ENCODE measurements around the gene CDC5L. TPM values are rescaled to one million over a fixed set of nuclear protein-coding genes. Genes with fewer than 3 reads are reported as not detected.

Gene CDC5L
- total and polyA plus RNA-seq, 7 donors, result 10.9 to 33.3 (median 27.4) TPM

DNA sequence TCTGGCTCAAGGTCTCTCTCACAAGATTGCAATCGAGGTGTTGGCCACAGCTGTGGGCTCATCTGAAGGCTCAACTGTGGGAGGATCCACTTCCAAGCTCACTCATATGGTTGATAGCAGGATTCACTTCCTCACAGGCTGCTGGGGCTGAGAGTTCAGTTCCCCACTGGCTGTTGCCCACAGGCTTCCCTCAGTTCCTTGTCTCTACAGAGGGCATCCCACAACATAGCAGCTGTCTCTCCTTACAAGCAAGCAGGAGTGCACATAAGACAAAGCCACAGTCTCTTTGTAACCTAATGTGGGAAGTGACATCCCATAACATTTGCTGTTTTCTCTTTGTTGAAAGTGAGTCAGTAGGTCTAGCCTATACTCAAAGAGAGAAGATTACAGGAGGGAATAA lies 31.0 kb upstream of the CDC5L start:
- TF ChIP-seq, protein P1, sequence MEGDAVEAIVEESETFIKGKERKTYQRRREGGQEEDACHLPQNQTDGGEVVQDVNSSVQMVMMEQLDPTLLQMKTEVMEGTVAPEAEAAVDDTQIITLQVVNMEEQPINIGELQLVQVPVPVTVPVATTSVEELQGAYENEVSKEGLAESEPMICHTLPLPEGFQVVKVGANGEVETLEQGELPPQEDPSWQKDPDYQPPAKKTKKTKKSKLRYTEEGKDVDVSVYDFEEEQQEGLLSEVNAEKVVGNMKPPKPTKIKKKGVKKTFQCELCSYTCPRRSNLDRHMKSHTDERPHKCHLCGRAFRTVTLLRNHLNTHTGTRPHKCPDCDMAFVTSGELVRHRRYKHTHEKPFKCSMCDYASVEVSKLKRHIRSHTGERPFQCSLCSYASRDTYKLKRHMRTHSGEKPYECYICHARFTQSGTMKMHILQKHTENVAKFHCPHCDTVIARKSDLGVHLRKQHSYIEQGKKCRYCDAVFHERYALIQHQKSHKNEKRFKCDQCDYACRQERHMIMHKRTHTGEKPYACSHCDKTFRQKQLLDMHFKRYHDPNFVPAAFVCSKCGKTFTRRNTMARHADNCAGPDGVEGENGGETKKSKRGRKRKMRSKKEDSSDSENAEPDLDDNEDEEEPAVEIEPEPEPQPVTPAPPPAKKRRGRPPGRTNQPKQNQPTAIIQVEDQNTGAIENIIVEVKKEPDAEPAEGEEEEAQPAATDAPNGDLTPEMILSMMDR (IDR thresholded peaks at IDR 0.05), result no peak
- Histone ChIP-seq H3K4me3 (no peak overlapping the region), H3K27me3 (ENCODE audit: insufficient read depth in 3 of 3, low read length in 2 of 3) (no peaks in the 10 kb centered on the region), H3K4me1 (no peaks in the 10 kb centered on the region), H3K36me3 (ENCODE audit: insufficient read depth in 1 of 2, low read depth in 1 of 2) (no peaks in the 10 kb centered on the region), H3K9me3 (no peaks in the 10 kb centered on the region), H3K27ac (no peak overlapping the region)
- intact Hi-C loops (cut with DNase I), result no loop called here
- DNase-seq (no peak), ATAC-seq (no peak)
- WGBS, 3 donors, result 48 to 70% (median 54%) methylated on average over 1 of the region's 1 CpG

DNA sequence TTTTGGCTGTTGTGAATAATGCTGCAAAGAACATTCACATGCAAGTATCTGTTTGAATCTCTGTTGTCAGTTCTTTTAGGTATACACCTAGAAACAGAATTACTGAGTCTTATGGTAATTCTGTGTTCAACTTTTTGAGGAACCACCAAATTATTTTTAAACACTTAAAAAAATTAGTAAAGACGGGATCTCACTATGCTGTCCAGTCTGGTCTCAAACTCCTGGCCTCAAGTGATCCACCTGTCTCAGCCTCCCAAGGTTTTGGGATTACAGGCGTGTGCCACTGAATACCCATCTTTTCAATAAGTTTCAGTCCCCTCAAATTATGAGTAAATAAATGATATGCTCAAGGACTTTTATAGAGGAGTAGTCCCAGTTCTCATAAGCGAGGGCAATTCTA lies 27.5 kb upstream of the CDC5L start:
- no peaks in the 10 kb centered on the region for H3K27me3 ChIP-seq (ENCODE audit: insufficient read depth in 3 of 3, low read length in 2 of 3)
- intact Hi-C loops (cut with DNase I), result no loop called here

DNA sequence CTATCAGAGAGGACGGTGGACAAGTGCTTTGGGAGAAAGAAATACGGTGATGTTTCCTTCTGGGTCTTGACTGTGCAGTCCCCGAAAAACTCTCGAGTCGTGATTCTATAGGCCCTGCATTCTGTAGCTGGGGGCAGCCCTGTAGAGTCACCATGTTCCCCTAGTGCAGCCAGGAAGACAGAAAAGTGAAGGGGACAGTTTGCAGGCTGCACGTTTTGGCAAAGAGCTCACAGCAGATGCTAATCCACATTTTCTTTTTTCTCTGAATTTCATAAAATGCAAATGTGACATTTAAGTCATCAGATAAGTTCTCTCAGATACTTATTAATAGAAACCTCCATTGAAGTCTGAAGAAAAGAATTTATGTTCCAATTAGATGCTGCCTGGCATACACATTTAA lies 25.6 kb upstream of the CDC5L start:
- Histone ChIP-seq H3K27ac (no peak overlapping the region), H3K4me1 (no peaks in the 10 kb centered on the region), H3K9me3 (no peaks in the 10 kb centered on the region), H3K36me3 (ENCODE audit: insufficient read depth in 1 of 2, low read depth in 1 of 2) (no peaks in the 10 kb centered on the region), H3K27me3 (ENCODE audit: insufficient read depth in 3 of 3, low read length in 2 of 3) (no peaks in the 10 kb centered on the region), H3K4me3 (no peak overlapping the region)
- DNase-seq (no peak), ATAC-seq (no peak)
- WGBS, 3 donors, result 70 to 73% (median 72%) methylated on average over 6 of the region's 6 CpGs
- TF ChIP-seq, protein P1 (IDR thresholded peaks at IDR 0.05), result no peak
- intact Hi-C loops (cut with DNase I), result no loop called here

More for the DNA sequence above, 27.5 kb upstream of the CDC5L start:
- Histone ChIP-seq H3K9me3 (no peaks in the 10 kb centered on the region), H3K27ac (no peak overlapping the region), H3K36me3 (ENCODE audit: insufficient read depth in 1 of 2, low read depth in 1 of 2) (no peaks in the 10 kb centered on the region), H3K4me3 (no peak overlapping the region), H3K4me1 (no peaks in the 10 kb centered on the region)
- ATAC-seq, result no peak
- 83 to 92% (median 89%) methylated on average over 3 of the region's 3 CpGs for WGBS, 3 donors
- TF ChIP-seq, protein P1 (IDR thresholded peaks at IDR 0.05), result no peak
- DNase-seq, result no peak

DNA sequence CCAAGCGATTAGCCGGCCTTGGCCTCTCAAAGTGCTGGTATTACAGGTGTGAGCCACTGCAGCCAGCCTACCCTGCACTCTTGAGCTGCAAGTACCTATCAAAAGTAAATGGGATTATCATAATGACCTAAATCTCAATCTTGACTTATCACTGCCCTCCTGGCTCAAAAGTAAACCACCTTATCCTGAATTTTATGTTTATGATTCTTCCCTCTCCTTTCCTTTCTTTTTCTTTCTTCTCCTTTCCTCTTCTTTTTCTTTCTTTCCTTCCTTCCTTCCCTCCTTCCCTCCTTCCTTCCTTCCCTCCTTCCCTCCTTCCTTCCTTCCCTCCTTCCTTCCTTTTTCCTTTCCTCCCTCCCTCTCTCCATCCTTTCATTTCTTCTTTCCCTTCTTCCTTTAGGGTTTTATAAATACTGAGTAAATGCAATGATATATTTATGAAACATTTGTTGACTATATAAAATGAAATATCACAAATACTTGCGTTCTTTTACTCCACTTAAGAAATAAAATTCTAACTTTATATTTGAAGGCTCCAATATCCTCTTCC lies 24.1 kb upstream of the CDC5L start:
- H3K27me3 ChIP-seq (ENCODE audit: insufficient read depth in 3 of 3, low read length in 2 of 3), result no peaks in the 10 kb centered on the region
- no peaks in the 10 kb centered on the region for H3K36me3 ChIP-seq (ENCODE audit: insufficient read depth in 1 of 2, low read depth in 1 of 2)
- no peaks in the 10 kb centered on the region for H3K9me3 ChIP-seq
- H3K4me3 ChIP-seq, result no peak overlapping the region
- 93 to 97% (median 94%) methylated on average over 3 of the region's 3 CpGs for WGBS, 3 donors
- no peak for DNase-seq
- TF ChIP-seq, protein P1 (IDR thresholded peaks at IDR 0.05), result no peak
- intact Hi-C loops (cut with DNase I), result no loop called here
- H3K4me1 ChIP-seq, result no peaks in the 10 kb centered on the region
- no peak for ATAC-seq
- H3K27ac ChIP-seq, result no peak overlapping the region

DNA sequence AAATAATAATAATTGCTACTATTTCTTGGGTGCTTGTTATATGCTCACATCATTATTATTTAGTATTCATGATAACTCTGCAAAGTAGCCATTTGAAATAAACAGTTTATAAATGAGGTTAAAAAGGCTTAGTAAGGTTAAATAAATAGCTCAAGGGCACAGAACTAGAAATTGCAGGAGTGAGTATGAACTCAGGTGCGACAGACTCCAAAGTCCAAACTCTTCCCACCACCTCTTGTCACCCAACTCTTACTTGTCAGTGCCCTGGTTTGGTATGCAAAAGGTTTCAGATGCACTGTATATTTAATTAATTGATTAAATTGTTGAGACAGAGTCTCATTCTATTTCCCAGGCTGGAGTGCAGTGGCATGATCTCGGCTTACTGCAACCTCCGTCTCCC lies 20.7 kb upstream of the CDC5L start:
- 82 to 94% (median 88%) methylated on average over 3 of the region's 3 CpGs for WGBS, 3 donors
- DNase-seq (no peak), ATAC-seq (no peak)
- Histone ChIP-seq H3K4me1 (no peaks in the 10 kb centered on the region), H3K9me3 (no peaks in the 10 kb centered on the region), H3K36me3 (ENCODE audit: insufficient read depth in 1 of 2, low read depth in 1 of 2) (no peaks in the 10 kb centered on the region), H3K4me3 (no peak overlapping the region), H3K27me3 (ENCODE audit: insufficient read depth in 3 of 3, low read length in 2 of 3) (no peaks in the 10 kb centered on the region), H3K27ac (no peak overlapping the region)
- intact Hi-C loops (cut with DNase I), result no loop called here
- TF ChIP-seq, protein P1 (IDR thresholded peaks at IDR 0.05), result no peak

Data from psoas muscle (tissue), 8 donors.